Erythroblast (primary cell): ENCODE results near the gene NMUR1.

ENCODE experiments used
- GATA1 ChIP-seq: IDR thresholded peaks from 2 replicates; pipeline ENCODE4 v1.6.1; 2011; ENCODE audit warnings: low read depth, mild to moderate bottlenecking, control low read depth, low read length, moderate library complexity
- POLR2A ChIP-seq: IDR thresholded peaks from 2 replicates; pipeline ENCODE4 v1.6.1; 2011; ENCODE audit warnings: mild to moderate bottlenecking, low read length

GRCh38 chr2:231547315-231548110, 17.3 kb upstream of the NMUR1 start:
- TF ChIP-seq POLR2A (no peak), GATA1 (no peak)
